Measurements from ENCODE around the gene ARMC9.
"Not testable (repeated sequence)": the region's sequence is repeated elsewhere in the genome, so short reads cannot be mapped to it uniquely, and the experiment has no call there.

Gene ARMC9

GRCh38 chr2:231398585-231398984 is 200.2 kb downstream of the ARMC9 start:
- no peak for DNase-seq (ENCODE audit: low read depth in 3 of 3)

GRCh38 chr2:231399046-231399852 is 200.8 kb downstream of the ARMC9 start:
- DNase-seq (ENCODE audit: low read depth in 3 of 3), result no peak

- DNase-seq (ENCODE audit: low read depth in 3 of 3), result no peak
Observed at GRCh38 chr2:231399853-231400680, 201.6 kb downstream of the ARMC9 start.

- DNase-seq (ENCODE audit: low read depth in 3 of 3), result not testable (repeated sequence)
Observed at GRCh38 chr2:231400681-231401080, 202.2 kb downstream of the ARMC9 start.

GRCh38 chr2:231401101-231401500 is 202.7 kb downstream of the ARMC9 start:
- DNase-seq (ENCODE audit: low read depth in 3 of 3), result not testable (repeated sequence)

- DNase-seq (ENCODE audit: low read depth in 3 of 3), result not testable (repeated sequence)
Observed at GRCh38 chr2:231403421-231404182, 205.2 kb downstream of the ARMC9 start.

- not testable (repeated sequence) for DNase-seq (ENCODE audit: low read depth in 3 of 3)
Observed at GRCh38 chr2:231404183-231404578, 205.8 kb downstream of the ARMC9 start.

GRCh38 chr2:231405601-231406367 is 207.4 kb downstream of the ARMC9 start:
- peak in 1 of 3 experiments; percentile 13 for DNase-seq (ENCODE audit: low read depth in 3 of 3)

GRCh38 chr2:231407686-231408085 is 209.3 kb downstream of the ARMC9 start:
- DNase-seq (ENCODE audit: low read depth in 3 of 3), result not testable (repeated sequence)

- DNase-seq (ENCODE audit: low read depth in 3 of 3), result not testable (repeated sequence)
Observed at GRCh38 chr2:231408304-231408703, 209.9 kb downstream of the ARMC9 start.

GRCh38 chr2:231409776-231410175 is 211.3 kb downstream of the ARMC9 start:
- no peak for DNase-seq (ENCODE audit: low read depth in 3 of 3)

- DNase-seq (ENCODE audit: low read depth in 3 of 3), result no peak
Observed at GRCh38 chr2:231410293-231411004, 212.0 kb downstream of the ARMC9 start.

- DNase-seq (ENCODE audit: low read depth in 3 of 3), result no peak
Observed at GRCh38 chr2:231411237-231411636, 212.8 kb downstream of the ARMC9 start.

- DNase-seq (ENCODE audit: low read depth in 3 of 3), result peak in 2 of 3 experiments; percentile 44 to 46
Observed at GRCh38 chr2:231411831-231412617, 213.6 kb downstream of the ARMC9 start.

GRCh38 chr2:231412618-231412963 is 214.2 kb downstream of the ARMC9 start:
- DNase-seq (ENCODE audit: low read depth in 3 of 3), result no peak

- DNase-seq (ENCODE audit: low read depth in 3 of 3), result no peak
Observed at GRCh38 chr2:231413456-231413855, 215.0 kb downstream of the ARMC9 start.

- no peak for DNase-seq (ENCODE audit: low read depth in 3 of 3)
Observed at GRCh38 chr2:231413921-231414476, 215.6 kb downstream of the ARMC9 start.

- DNase-seq (ENCODE audit: low read depth in 3 of 3), result no peak
Observed at GRCh38 chr2:231415029-231415428, 216.6 kb downstream of the ARMC9 start.

- no peak for DNase-seq (ENCODE audit: low read depth in 3 of 3)
Observed at GRCh38 chr2:231418820-231419640, 220.6 kb downstream of the ARMC9 start.

All from stimulated activated CD4-positive, alpha-beta T cell treated with anti-CD3 and anti-CD28 coated beads, TNF-alpha, amount 100 ng/mL, for 4 hours (primary cell).